ENCODE data around the gene ZNF823. TPM values are rescaled to one million over a fixed set of nuclear protein-coding genes. Genes with fewer than 3 reads are reported as not detected.

The ZNF823 gene
- total RNA-seq, 1 donor = 4.1 TPM

- no peak for TF ChIP-seq CTCF (IDR thresholded peaks at IDR 0.05; ENCODE audit: insufficient read depth, low read length)
- DNase-seq (ENCODE audit: low read depth) = no peak
- no peak overlapping the region for H3K4me3 ChIP-seq (ENCODE audit: low read depth, low read length)
Measured at GRCh38 chr19:11769995-11770394, 31.2 kb upstream of the ZNF823 start.

GRCh38 chr19:11767633-11768133 lies 28.9 kb upstream of the ZNF823 start:
- peak; percentile 38 for DNase-seq (ENCODE audit: low read depth)
- peak overlapping the region; percentile 95 for H3K4me3 ChIP-seq (ENCODE audit: low read depth, low read length)
- TF ChIP-seq CTCF (IDR thresholded peaks at IDR 0.05; ENCODE audit: insufficient read depth, low read length) = no peak

- peak within 1 kb of the TSS; percentile 95 for H3K4me3 ChIP-seq (ENCODE audit: low read depth, low read length)
- no peak for TF ChIP-seq CTCF (IDR thresholded peaks at IDR 0.05; ENCODE audit: insufficient read depth, low read length)
- peak; percentile 93 for DNase-seq (ENCODE audit: low read depth)
Measured at GRCh38 chr19:11766597-11767591, 28.1 kb upstream of the ZNF823 start, which contains the start of gene ZNF441. Gene ZNF441 (plus strand): TSS chr19:11767000. CDS start chr19:11767194, 194 bp downstream.

- H3K4me3 ChIP-seq (ENCODE audit: low read depth, low read length) = no peak overlapping the region
- TF ChIP-seq CTCF (IDR thresholded peaks at IDR 0.05; ENCODE audit: insufficient read depth, low read length) = no peak
- DNase-seq (ENCODE audit: low read depth) = no peak
Measured at GRCh38 chr19:11763611-11764010, 24.9 kb upstream of the ZNF823 start.

- H3K4me3 ChIP-seq (ENCODE audit: low read depth, low read length) = no peak overlapping the region
- no peak for TF ChIP-seq CTCF (IDR thresholded peaks at IDR 0.05; ENCODE audit: insufficient read depth, low read length)
- no peak for DNase-seq (ENCODE audit: low read depth)
Measured at GRCh38 chr19:11763117-11763516, 24.4 kb upstream of the ZNF823 start.

GRCh38 chr19:11759805-11760204 lies 21.1 kb upstream of the ZNF823 start:
- no peak for TF ChIP-seq CTCF (IDR thresholded peaks at IDR 0.05; ENCODE audit: insufficient read depth, low read length)
- H3K4me3 ChIP-seq (ENCODE audit: low read depth, low read length) = no peak overlapping the region
- DNase-seq (ENCODE audit: low read depth) = no peak

All from fibroblast of the aortic adventitia (primary cell).